Dermis microvascular lymphatic vessel endothelial cell (primary cell): Measurements from ENCODE around the gene FNDC11. TPM values are rescaled to one million over a fixed set of nuclear protein-coding genes. Genes with fewer than 3 reads are reported as not detected.

ENCODE experiments used
- DNase-seq, 2 donors: peaks; one replicate each; pipeline versions ENCODE4 v3.0.0 to v3.0.0-alpha.2; 2010; ENCODE audit warnings: low read depth in 2 of 2
- total RNA-seq: library from RNA; depleted of rRNA; stranded (reverse); fragments of >200 nt; gene quantifications from 2 replicates; pipeline ENCODE4 v1.2.1, GENCODE V29; 2014

FNDC11 gene
- total RNA-seq, 1 donor from 2014 or later = 1.3 TPM

DNA sequence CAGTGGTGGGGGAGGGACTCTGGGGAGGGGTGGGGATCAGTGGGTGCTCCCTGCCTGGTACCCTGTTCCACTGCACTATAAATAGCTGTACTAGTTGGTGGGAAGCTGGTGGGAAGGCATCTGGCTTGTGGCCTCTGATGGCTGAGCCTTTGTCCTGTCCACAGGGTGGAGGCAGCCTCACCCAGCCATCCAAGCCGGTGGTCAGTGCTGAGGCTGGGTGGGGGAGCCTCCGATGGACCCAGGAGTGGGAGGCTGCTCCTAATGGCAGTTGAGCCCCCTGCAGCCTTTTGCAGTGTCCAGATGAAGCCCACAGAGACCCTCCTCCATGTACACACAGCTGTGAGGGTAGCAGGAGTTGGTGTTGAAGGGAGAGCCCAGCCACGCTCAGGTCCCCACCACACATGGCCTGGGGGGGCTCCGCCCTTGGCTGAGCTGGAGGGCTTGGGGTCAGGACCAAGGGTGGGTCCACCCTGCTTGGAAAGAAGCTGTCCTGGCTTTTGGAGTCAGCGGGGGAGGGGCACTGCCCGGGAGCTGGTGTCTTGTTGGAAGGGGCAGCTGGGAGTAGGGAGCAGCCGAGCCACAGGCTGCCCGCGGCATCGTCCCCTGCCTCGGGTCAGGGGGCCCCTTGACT, 30.9 kb upstream of the FNDC11 start:
- DNase-seq = no peak

DNA sequence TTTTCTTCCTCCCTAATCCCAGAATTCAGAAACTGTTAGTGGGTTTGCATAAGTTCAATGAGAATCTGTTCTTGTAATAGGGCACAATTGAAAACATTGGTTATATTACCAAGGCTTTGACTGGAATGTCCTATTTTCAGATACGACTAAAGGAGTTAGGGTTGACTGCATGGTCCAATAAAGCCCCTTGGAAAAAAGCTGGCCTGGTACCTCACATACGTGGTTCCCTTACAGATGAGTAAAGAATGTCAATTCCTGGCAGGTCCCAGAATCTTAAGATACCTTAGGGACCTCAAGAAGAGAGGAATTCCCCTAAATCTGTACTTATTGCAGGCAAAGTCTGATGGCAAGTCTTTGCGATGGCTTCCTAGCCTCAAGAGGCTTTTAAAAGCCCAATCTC, 28.8 kb upstream of the FNDC11 start:
- DNase-seq = no peak

DNA sequence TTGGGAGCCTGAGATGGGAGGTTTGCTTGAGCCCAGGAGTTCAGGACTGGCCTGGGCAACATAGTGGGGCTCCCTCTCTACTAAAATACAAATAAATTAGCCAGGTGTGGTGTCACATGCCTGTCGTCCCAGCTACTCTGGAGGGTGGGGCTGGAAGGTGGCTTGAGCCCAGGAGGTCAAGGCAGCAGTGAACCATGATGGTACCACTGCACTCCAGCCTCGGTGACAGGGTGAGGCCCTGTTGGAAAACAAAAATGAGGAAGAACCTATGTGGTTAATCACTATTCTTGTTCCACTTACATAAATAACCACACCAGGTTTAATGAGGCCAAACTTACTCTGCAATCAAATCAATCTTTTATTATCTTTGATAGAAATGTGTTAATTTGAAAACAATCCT, 28.0 kb upstream of the FNDC11 start:
- DNase-seq = no peak

DNA sequence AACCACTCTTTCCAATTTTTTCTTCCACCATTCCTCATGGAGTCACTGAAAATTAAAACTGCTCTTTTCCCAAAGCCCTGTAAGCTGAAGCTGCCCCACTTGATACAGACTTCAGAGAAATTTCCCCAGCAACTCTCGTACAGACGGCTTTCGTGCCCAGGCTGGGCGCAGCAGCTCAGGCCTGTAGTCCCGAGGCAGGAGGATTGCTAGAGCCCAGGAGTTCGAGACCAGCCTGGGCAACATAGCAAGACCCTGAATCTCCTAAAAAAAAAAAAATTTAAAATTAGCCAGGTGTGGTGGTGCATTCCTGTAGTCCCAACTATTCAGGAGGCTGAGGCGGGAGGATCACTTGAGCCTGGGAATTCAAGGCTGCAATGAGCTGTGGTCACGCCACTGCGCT, 26.8 kb upstream of the FNDC11 start:
- DNase-seq = no peak

DNA sequence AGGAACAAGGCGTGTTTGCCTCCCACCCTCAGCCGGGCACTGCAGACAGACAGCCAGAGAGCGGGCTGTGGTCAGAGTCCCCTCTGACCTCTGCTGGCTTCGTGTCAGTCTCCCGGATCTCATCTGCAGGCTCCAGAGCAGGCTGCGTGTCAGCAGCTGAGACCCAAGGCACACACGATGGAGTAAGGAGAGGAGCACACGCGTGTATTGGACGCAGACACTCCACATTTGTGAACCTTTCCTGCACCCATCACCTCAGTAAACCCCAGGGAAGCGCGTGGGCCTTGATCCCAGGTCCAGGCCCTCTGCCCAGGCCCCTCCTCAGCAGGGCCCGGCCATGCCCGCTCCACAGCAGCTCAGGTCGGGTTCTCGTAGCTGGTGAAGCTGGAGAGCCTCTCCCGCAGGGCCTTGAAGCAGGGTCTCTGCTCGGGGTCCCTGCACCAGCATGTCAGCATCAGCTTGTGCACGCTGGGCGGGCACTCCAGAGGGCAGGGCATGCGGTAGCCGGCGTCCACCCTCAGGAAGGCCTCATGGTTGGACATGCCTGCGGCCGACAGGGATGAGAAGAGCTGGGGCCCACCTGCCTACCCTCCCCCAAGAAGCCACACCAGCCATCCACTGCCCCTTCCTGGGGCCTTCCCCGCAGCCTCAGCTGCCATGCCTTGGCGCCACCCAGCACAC, 24.6 kb upstream of the FNDC11 start:
- DNase-seq = no peak

DNA sequence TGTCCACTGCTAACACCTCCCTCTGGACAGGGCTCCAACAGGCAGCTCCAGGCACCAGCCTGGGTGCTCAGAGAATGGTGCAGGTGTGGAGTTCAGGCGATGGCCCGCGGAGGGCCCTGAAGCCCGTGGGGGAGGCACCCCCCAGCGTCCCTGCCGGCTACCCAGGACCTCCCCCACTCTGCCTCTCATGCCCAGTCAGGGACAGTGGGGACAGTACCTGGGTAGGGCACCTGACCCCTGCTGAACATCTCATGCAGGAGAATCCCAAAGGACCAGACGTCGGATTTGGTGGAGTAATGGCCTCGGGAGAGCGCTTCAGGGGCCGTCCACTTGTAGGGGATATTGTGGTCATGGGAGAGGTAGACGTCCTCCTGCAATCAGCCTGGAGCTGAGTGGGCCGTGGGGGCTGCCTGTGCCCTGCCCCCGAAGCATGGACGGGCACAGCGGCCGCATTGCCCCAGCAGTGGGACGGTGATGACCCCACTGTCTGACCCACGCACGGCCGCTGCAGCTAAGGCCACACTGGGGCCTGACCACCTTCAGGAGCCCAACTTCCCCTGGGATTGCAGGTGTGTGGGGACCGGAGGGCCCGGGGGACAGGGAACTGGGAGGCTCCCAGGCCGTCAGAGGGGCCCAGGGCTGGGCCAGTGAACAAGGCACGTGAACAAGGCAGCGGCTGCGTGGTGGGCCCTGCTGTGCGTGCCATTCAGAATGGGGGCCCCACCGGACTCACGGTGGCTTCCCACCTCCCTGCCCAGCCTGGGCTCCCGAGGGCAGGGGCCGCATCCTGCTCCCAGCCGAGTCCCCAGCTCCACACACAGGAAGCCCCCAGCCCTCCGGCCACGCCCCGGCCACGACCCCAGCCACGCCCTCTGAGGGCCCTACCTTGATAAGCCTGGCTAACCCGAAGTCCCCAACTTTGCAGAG, 23.8 kb upstream of the FNDC11 start:
- DNase-seq = no peak

DNA sequence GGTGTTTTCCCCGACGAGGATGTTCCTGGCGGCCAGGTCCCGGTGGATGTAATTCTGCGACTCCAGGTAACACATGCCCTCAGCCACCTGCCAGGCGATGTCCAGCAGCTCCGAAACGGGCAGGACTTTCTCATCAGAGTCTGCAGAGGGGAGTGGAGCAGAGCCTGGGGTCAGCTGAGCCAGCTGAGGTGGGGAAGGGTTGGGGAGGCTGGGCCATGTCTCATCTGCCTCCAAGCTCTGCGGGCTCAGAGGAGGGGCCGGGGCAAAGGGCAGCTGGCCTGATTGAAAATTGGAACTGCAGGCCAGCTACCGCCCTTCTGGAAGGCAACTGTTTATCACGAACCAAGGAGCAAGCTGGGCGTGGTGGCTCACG, 23.2 kb upstream of the FNDC11 start:
- DNase-seq = no peak

DNA sequence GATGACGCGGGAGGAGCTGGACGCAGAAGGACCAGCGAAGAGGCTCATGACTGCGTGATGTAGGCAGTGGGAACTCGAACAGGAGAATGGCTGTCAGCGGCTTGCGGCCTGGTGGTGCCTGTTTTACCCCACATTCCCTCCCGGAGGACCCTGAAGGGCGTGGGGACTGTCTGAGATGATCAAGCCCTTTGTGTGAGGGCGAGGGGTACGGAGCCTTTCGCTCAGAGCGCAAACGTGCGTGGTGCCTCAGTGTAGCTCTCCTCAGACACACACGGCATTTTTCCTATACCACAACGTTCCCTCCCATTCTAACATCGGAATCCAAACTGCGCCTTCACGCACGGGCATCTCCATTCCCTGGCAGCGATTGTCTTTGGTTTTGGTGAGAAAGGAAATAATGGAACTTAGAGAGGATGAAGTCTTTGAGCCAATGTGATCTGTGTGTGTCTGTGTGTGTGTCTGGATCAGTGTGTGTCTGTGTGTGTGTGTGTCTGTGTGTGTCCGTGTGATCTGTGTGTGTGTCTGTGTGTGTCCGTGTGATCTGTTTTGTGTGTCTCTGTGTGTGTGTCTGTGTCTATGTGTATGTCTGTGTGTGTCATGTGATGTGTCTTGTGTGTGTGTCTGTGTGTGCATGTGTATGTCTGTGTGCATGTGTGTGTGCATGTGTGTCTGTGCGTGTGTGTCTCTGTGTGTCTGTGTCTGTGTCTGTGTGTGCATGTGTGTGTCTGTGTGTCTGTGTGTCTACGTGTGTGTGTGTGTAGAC, 22.1 kb upstream of the FNDC11 start:
- no peak for DNase-seq

DNA sequence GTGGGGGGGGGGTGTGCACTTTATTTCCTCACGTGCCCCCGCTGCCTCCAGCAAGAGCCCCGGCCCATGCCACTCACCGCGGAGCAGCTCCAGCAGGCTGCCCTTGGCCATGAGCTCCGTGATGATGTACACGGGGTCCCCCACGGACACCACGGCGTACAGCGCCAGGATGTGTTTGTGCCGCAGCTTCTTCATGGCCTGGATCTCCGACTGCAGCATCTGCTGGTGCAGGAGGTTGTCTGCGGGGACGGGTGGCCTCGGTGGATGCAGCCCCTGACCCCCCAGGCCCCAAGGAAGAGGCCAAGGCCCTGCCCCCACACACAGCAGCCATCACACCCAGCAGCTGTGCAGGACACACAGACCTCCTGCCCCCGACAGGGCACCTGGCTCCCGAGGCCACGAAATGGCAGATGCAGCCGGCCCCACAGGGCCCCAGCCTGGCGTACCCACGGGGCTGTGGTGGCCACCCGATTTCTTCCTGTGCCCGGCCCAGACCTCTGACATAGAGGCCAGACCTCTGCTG, 21.4 kb upstream of the FNDC11 start:
- DNase-seq = no peak

DNA sequence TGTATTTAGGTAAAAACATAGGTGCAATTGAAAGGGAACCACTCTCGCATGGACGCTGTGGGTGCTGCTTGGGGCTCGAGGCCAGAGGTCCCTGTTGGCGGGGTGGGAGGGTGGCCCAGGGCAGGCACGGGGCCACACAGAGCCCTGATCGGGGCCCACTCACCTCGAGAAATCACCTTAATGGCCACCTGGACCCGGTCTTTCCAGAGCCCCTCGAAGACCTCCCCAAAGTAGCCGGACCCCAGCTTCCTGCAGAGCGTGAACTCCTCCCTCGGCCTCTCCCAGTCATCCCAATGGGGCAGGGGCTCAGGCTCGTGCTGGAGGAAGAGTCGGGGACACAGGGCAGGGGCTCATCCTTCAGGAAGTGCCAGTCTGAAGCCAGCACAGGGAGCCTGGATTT, 20.6 kb upstream of the FNDC11 start:
- no peak for DNase-seq

DNA sequence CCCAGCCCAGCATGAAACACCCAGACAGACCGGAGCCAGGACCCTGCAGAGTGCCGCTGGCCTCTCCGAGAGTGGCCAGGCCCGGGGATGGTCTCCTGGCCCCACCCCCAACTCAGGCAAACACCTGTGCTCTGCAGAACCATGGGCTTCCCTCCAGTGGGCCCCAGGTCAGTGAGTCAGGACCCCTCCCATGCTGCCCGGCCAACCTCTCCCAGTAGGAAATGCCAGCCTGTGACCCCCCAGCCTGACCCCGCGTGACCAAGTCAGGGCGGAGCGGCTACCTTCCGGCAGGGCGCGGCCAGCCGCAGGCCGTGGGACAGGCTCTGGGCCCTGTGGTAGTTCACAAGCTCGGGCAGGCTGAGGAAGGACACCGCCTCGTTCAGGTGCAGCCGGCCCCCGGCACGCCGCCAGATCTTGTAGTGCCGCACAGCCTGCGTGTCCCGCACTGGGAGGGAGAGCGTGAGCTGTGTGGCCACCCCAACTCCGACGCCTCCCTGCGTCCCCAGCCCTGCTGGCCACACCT, 20.0 kb upstream of the FNDC11 start:
- DNase-seq = no peak

DNA sequence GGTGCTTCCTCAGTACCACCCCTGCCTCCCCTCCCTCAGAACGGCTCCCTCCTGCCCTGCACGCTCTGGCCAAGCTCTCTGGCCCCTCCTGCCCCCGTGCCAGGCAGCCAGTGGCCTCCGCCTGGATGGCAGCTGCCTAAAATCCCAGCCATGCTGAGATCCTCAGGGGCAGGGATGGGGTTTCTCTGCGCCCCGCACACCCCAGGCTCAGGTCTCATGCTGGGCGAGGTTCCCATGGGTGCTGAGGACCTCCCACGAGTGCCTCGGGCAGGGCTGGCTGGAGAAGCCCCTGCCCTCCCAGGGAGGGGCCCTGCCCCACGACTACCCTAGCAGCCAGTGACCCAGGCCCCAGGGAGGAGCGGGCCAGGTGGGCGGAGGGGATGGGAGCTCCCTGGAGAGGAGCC, 19.5 kb upstream of the FNDC11 start:
- DNase-seq = no peak

DNA sequence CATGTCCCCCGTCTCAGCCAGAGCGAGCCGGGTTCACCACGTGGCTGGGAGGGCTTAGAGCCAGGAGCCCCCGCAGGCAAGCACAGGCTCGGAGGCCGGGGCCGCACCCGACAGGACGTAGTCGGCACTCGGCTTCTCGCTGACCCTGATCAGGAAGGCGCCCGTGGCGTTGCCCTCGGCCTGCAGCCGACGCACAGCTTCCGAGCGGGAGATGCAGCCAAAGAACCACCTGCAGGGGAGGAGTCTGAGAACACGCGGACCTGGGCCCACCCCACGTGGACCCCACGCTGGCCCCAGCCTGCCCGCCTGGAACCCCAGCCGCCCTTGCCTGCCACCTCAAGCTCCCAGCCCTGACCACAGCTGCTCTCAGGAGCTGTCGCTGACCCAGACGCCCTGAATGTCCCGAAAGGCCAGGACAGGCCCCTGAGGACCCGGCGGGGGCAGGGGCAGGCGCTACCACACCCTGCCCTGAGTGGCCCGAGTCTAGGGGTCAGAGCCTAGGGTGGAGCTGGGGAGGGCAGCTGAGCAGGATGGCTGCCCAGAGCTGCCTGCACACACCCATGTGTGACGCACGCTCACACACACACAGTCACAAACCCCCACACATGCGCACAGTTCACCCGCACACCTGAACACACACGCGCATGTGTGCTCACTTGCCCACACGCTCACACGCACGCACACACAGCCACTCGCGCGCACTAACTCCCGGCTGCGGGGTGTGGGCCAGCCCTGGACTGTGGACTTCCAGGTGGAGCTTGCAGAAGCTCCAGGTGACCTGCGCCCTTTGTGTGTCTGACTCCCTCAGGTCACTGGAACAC, 18.9 kb upstream of the FNDC11 start:
- DNase-seq = no peak

DNA sequence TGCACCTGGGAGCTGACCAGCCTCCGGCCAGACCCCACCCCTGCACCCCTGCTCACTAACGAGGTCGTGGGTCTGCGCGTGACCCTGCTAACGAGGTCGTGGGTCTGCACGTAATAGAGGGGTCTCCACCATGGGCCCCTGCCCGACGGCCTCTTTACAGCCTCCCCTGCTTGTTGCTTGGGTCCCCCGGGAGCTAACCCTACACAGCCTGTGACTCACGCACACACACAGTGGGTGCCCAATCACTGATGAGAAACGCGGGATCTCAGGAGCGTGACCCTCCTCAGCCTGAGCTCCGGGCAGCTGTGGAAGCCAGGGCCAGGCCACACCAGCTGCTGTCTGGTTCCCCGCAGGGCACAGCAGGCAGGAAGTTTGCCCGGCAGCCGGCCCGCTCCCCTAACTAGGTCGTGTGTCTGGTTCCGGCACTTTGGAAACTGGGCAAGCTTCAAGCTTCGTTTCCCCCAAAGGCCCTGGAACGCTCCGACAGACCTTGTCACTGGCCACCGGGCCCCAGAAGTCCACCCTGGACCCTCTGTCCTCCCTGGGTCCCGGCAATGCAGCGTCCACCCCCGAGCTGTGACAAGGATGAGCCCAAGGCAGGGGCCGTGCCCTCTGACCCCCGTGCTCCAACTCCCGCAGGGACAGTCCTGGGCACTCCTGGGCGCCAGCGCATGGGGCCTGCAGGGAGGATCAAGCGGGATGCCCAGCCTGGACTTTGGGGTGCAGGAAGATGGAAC, 17.6 kb upstream of the FNDC11 start:
- DNase-seq = peak in 1 of 2 donors; percentile 31

DNA sequence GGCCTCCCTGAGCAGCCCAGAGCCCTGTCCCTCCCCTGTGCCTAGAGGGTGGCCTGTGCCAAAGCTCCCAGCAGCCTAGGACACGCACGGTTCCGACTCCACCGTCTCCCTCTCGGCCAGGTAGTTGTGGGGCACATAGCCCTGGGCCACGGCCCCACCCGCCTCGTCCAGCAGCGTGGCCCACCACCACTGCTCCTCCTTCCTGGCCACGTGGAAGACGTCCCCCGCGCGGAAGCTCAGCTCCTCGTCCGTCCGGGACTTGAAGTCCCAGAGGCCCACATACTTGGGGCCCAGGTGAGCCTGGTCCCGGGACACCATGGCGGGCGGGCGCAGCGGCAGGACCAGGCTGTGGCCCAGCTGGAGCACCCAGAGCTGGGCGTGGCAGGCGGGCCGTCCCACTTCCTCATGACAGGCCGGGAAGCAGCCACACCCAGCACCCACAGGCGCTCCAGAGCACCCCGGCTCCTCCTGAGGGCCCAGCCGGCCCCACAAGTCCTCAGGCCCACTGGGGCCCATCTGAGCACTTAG, 16.9 kb upstream of the FNDC11 start, which contains the start of gene PTK6:
PTK6 (minus strand) TSS at position 380 of the 528 bp plus-strand sequence; CDS start at position 318, 62 bp downstream.
- no peak for DNase-seq

DNA sequence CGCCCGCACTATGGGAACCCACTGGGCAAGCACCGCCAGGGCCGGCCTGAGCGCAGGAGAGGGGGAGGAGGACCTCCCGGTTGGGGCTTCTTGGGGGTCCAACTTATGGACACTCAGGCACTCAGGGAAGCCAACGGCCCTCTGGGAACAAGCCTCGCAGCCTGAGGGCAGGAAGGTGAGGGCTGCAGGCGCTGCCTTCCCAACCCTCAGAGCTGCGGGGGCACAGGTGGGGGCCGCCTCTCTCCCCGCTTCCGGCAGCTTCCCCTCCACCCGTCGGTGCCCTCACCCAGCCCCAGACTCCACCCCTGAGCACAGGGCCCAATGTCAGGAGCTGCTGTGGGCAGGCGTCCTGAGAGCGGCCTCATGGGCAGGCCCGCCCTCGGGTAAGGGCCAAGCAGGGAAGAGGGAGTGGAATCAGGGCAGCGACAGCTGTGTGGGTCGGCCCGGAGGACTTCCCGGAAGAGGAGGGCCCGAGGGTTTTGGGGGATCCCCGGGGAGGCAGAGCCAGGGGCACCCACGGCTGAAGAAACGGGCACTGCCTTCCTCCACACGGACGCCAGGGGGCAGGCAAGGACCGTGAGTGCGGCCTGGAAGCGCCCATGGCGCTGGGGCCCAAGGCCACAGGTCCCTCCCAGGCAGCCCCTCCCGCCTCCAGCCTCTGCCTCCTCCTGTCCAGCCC, 16.3 kb upstream of the FNDC11 start:
- DNase-seq = peak; percentile 84 to 85

DNA sequence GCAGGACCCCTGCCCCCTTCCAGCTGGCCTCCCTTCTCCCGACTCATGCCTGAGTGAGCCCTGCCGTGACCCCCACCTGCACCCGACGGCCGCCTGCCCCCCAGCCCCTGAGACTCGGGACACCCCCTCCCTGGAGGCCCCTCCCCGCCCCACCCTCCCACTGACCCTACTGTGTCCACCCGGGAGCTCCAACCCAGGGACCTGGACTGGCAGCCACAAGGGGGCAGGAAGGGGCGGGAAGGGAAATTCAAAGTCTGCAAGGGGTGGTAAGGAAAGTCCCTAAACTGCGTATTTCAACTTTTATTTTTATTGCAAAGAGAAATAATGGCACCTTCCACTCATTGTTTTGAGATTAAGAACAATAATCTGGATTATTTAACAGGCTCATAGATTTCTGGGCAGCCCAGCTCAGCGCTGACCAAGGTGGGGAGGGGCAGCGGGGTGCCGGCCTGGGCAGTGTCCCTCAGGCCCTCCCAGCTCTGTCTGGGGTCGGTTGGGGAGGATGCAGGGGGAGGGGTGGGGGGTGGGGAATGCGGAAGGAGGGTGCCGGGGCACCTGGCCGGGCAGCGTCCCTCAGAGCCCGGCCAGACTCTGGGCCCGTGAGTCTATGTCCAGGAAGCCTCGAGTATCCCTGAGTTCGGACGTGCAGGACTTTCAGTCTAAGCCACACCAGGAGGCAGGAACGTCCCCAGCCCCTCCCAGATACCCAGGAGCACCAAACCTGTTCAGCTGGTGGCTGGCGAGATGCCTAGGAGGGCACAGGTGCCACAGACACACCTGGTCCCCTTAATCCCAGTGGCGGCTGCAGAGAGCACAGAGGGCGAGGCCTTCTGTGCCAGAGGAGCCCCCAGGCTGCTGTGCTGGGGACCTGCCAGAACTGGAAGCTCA, 15.5 kb upstream of the FNDC11 start:
- DNase-seq = peak; percentile 50 to 54

DNA sequence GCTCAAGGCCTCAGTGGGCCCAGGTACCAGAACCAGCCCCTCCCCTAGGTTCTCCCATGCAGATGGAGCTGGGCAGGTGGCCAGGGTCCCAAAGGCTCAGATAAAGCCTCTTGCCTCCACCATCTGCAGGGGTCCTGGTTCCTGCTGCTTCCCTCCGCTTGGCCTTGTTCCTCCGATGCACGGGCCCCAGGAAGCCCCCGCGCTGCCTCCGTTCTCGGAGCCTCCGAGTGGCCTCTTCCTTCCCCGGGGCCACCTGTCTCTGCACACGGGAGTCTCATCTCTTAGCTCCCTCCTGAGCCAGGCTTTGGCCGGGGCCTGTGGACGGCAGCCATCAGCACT, 14.9 kb upstream of the FNDC11 start:
- no peak for DNase-seq
